Caco-2 (cell line): ENCODE data around the gene PODXL2. TPM values are rescaled to one million over a fixed set of nuclear protein-coding genes. Genes with fewer than 3 reads are reported as not detected.

Experiments used
- BruUV-seq: library from RNA; stranded (reverse); fragments of 400-500 nt; replicated peaks from 2 replicates; lab custom pipeline; 2021; lab: Mats Ljungman, UMichigan
- CTCF ChIA-PET: fragments of 300-600 bp; sonication (Branson Sonifier 250); formaldehyde crosslinking; loops from one replicate; lab custom pipeline; 2022; ENCODE audit warnings: antibody characterized with exemption; lab: Charles Lee
- POLR2A ChIA-PET: fragments of 300-600 bp; sonication (Branson Sonifier 250); formaldehyde crosslinking; loops from one replicate; lab custom pipeline; 2022; ENCODE audit warnings: antibody characterized with exemption; lab: Charles Lee
- DNase-seq, 2 experiments: peaks; one replicate each; pipeline versions ENCODE4 v3.0.0 to v3.0.0-alpha.2; 2020 to 2022
- H3K27me3 ChIP-seq: replicated peaks from 2 replicates; pipeline ENCODE4 v1.6.0; 2011; ENCODE audit warnings: low read length; ENCODE audit not compliant: control insufficient read depth, insufficient read depth
- H3K36me3 ChIP-seq: 2 replicates; pipeline ENCODE4 v1.5.1; 2011; ENCODE audit warnings: low read length; ENCODE audit not compliant: control insufficient read depth, insufficient read depth
- H3K4me1 ChIP-seq: fragments of 250-450 bp; sonication (Bioruptor Pico); 2 replicates; pipeline ENCODE4 v1.5.1; 2020; ENCODE audit warnings: mild to moderate bottlenecking
- H3K4me3 ChIP-seq: 2 replicates; pipeline ENCODE4 v1.5.1; 2011; ENCODE audit warnings: low read depth, mild to moderate bottlenecking, control low read depth, low read length
- H3K9me3 ChIP-seq: fragments of 250-450 bp; sonication (Bioruptor Pico); 2 replicates; pipeline ENCODE4 v1.5.1; 2020; ENCODE audit warnings: mild to moderate bottlenecking, moderate library complexity
- H3K27ac Mint-ChIP-seq: one replicate; pipeline ENCODE4 v1.8.0; 2022; ENCODE audit warnings: mixed read lengths; ENCODE audit not compliant: unreplicated experiment
- H3K27me3 Mint-ChIP-seq: one replicate; pipeline ENCODE4 v1.8.0; 2022; ENCODE audit warnings: mixed read lengths; ENCODE audit not compliant: insufficient read depth, unreplicated experiment
- H3K36me3 Mint-ChIP-seq: one replicate; pipeline ENCODE4 v1.8.0; 2022; ENCODE audit warnings: mild to moderate bottlenecking, mixed read lengths; ENCODE audit not compliant: insufficient read depth, unreplicated experiment
- H3K4me1 Mint-ChIP-seq: one replicate; pipeline ENCODE4 v1.8.0; 2022; ENCODE audit warnings: low read depth, mixed read lengths; ENCODE audit not compliant: unreplicated experiment
- H3K4me3 Mint-ChIP-seq: one replicate; pipeline ENCODE4 v1.8.0; 2022; ENCODE audit warnings: mild to moderate bottlenecking, moderate library complexity, mixed read lengths; ENCODE audit not compliant: unreplicated experiment
- H3K9me3 Mint-ChIP-seq: one replicate; pipeline ENCODE4 v1.8.0; 2022; ENCODE audit warnings: mixed read lengths; ENCODE audit not compliant: unreplicated experiment
- intact Hi-C: fragments of 100-400 bp; cut with micrococcal nuclease; formaldehyde crosslinking; loops from one replicate; pipeline ENCODE4 v1.10.0; 2022; ENCODE audit not compliant: unreplicated experiment
- total RNA-seq: library from RNA; stranded (reverse); gene quantifications from 2 replicates; pipeline ENCODE4 v1.2.3, GENCODE V29; 2022
- TF ChIP-seq, protein P1 (sequence below), 2 experiments: fragments of 200-600 bp in 1 of 2; IDR thresholded peaks; 1 replicate in 1 of 2; 2 replicates in 1 of 2; pipeline versions ENCODE4 v1.5.1 to v1.8.0; 2011 to 2022; ENCODE audit warnings: antibody characterized with exemption in 1 of 2, control low read depth in 1 of 2, inconsistent platforms in 1 of 2, low read depth in 1 of 2, low read length in 1 of 2, mild to moderate bottlenecking in 1 of 2, moderate library complexity in 1 of 2; ENCODE audit not compliant: insufficient read depth in 1 of 2, severe bottlenecking in 1 of 2, unreplicated experiment in 1 of 2

The PODXL2 gene
- total RNA-seq, 1 experiment from 2014 or later: 39.1 TPM

DNA sequence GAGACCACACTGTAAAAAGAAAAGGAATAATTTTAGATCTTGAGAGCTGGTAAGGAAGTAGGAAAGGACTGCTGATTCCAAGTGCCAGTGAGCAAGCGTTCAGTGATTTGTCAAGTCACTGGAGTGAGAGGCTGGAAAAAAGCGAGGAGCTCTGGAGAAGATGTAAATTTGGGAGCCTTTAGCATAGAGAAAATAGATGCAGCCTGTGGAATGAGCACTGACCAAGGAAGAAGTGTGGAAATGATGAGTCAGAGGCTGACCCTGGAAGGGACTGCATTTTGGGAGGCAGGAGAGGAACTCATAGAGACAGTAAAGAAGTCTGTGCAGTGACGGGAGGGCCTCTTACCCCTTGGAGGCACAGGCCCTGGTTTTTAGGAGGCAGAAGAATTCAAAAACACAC, 26.7 kb downstream of the PODXL2 start:
- Histone ChIP-seq H3K4me3 (no peak overlapping the region), H3K27me3 (no peaks in the 10 kb centered on the region), H3K9me3 (no peaks in the 10 kb centered on the region), H3K4me1 (no peaks in the 10 kb centered on the region), H3K36me3 (no peaks in the 10 kb centered on the region; the same call in 1 of the 2 replicates)
- H3K4me3 Mint-ChIP-seq: no peak overlapping the region
- no peaks in the 10 kb centered on the region for H3K9me3 Mint-ChIP-seq
- no peaks in the 10 kb centered on the region for H3K27me3 Mint-ChIP-seq
- no peak overlapping the region for H3K27ac Mint-ChIP-seq
- no peak for DNase-seq
- ChIA-PET CTCF (no interaction called here), POLR2A (no interaction called here)
- TF ChIP-seq, protein P1, sequence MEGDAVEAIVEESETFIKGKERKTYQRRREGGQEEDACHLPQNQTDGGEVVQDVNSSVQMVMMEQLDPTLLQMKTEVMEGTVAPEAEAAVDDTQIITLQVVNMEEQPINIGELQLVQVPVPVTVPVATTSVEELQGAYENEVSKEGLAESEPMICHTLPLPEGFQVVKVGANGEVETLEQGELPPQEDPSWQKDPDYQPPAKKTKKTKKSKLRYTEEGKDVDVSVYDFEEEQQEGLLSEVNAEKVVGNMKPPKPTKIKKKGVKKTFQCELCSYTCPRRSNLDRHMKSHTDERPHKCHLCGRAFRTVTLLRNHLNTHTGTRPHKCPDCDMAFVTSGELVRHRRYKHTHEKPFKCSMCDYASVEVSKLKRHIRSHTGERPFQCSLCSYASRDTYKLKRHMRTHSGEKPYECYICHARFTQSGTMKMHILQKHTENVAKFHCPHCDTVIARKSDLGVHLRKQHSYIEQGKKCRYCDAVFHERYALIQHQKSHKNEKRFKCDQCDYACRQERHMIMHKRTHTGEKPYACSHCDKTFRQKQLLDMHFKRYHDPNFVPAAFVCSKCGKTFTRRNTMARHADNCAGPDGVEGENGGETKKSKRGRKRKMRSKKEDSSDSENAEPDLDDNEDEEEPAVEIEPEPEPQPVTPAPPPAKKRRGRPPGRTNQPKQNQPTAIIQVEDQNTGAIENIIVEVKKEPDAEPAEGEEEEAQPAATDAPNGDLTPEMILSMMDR (IDR thresholded peaks at IDR 0.05; ENCODE audit: insufficient read depth in 1 of 2, low read depth in 1 of 2, low read length in 1 of 2, severe bottlenecking in 1 of 2, unreplicated experiment in 1 of 2): no peak
- intact Hi-C loops: no loop called here
- no peaks in the 10 kb centered on the region for H3K4me1 Mint-ChIP-seq
- BruUV-seq: no TSS peak
- no peaks in the 10 kb centered on the region for H3K36me3 Mint-ChIP-seq

DNA sequence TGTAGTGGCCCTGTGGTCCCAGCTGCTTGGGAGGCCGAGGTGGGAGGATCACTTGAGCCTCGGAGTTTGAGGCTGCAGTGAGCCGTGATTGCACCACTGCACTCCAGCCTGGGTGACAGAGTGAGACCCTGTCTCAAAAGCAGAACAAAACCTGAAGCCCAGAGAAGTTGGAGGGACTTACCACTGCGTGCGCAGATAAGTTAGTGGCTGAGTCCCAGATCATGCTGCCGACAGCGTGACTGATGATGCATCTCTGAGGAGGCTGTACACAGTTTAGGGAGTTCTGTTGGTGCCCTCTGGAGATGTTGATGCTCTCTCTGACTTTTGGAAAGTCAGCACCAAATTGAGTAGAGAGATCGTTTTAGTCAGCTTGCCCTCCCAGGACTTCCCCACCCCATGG, 27.9 kb downstream of the PODXL2 start:
- H3K27me3 Mint-ChIP-seq: no peaks in the 10 kb centered on the region
- Histone ChIP-seq H3K4me3 (no peak overlapping the region), H3K9me3 (no peaks in the 10 kb centered on the region), H3K4me1 (no peaks in the 10 kb centered on the region), H3K27me3 (no peaks in the 10 kb centered on the region), H3K36me3 (no peaks in the 10 kb centered on the region; the same call in 1 of the 2 replicates)
- ChIA-PET POLR2A (no interaction called here), CTCF (no interaction called here)
- H3K36me3 Mint-ChIP-seq: no peaks in the 10 kb centered on the region
- no TSS peak for BruUV-seq
- TF ChIP-seq, protein P1 (IDR thresholded peaks at IDR 0.05; ENCODE audit: insufficient read depth in 1 of 2, low read depth in 1 of 2, low read length in 1 of 2, severe bottlenecking in 1 of 2, unreplicated experiment in 1 of 2): no peak
- DNase-seq: no peak
- intact Hi-C loops: no loop called here
- no peak overlapping the region for H3K27ac Mint-ChIP-seq
- H3K9me3 Mint-ChIP-seq: no peaks in the 10 kb centered on the region
- no peaks in the 10 kb centered on the region for H3K4me1 Mint-ChIP-seq
- no peak overlapping the region for H3K4me3 Mint-ChIP-seq

DNA sequence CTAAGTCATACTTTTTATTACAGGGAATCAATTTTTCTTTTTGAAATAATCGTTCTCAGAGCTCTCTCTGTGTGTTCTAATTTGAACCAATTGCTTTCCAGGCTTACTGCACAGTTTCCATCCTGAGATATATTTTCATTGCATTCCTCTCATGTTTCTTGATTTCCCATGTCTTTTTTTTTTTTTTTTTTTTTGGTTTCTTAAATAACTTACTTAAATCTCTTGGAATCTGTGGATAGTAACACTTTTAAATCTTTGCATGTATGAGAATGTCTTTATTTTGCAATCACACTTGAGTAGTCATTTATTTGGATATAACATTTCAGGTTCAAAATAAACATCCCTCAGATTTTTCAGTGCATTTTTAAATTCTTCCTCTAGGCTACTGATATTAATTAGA, 29.2 kb downstream of the PODXL2 start:
- POLR2A ChIA-PET: no interaction called here
- BruUV-seq: no TSS peak

More for the DNA sequence above, 29.2 kb downstream of the PODXL2 start:
- no peaks in the 10 kb centered on the region for H3K4me1 Mint-ChIP-seq
- no peaks in the 10 kb centered on the region for H3K36me3 ChIP-seq
- H3K9me3 Mint-ChIP-seq: no peaks in the 10 kb centered on the region
- no peak overlapping the region for H3K27ac Mint-ChIP-seq
- H3K4me1 ChIP-seq: no peaks in the 10 kb centered on the region
- CTCF ChIA-PET: interaction anchor here (0.7 kb wide), 2 partner anchors 80 to 301 kb away, joined by 3 to 6 read pairs; no protein-coding TSS in a partner anchor
- intact Hi-C loops: no loop called here
- TF ChIP-seq, protein P1 (IDR thresholded peaks at IDR 0.05; ENCODE audit: insufficient read depth in 1 of 2, low read depth in 1 of 2, low read length in 1 of 2, severe bottlenecking in 1 of 2, unreplicated experiment in 1 of 2): no peak
- no peaks in the 10 kb centered on the region for H3K27me3 Mint-ChIP-seq
- no peak overlapping the region for H3K4me3 ChIP-seq
- H3K9me3 ChIP-seq: no peaks in the 10 kb centered on the region
- no peak overlapping the region for H3K4me3 Mint-ChIP-seq
- H3K36me3 Mint-ChIP-seq: no peaks in the 10 kb centered on the region
- no peaks in the 10 kb centered on the region for H3K27me3 ChIP-seq
- no peak for DNase-seq
